NCI-H2227 treated with DMSO at 0.1 percent for 48 hours (cell line): ENCODE results near the gene PCYOX1L.

ENCODE experiments used
- DNase-seq: peaks from one replicate; lab custom pipeline; 2025; lab: John Stamatoyannopoulos, UW

Gene PCYOX1L

DNA sequence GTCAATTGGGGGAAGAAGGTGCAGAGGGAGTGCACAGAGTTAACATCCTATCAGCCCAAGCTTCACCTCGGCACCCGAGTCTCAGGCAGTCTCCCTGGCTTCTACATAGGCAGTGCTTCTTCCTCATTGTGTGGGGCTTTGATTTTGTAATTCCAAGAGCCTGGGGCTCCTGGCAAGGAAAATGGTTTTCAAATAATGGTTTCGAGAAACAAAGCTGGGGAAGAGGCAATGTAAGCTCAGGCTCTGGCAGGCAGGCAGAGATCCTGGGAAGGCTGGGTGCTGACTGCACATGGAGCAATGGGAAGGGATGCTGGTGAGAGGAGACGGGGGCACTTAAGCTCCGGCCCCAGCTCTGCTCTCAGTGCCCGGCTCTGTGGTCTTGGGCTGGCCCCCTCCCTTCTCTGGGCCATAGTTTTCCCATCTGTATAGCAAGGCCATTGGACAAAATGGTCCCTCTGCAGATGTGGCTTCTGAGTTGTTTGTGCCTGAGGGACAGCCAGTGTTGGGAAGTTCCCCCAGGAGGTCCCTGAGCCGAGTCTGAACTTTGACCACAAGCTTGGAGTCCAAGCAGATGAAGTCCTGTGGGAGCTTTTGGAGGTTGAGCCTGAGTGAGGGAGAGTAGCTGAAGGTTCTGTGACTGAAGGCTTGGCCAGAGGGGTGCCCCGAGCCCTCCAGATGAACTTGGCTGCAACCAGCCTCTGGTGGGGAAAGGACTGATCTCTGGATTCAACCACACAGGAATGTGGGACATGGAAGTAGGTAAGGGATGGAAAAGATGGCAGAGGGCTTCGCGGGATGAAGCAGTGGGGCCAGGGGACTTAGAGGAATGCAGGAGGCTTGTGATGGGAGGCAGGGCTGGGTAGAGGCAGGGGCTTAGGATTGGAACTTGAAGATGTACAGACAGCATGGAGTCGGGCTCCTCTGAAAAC lies 49.7 kb downstream of the PCYOX1L start:
- DNase-seq, result no peak

DNA sequence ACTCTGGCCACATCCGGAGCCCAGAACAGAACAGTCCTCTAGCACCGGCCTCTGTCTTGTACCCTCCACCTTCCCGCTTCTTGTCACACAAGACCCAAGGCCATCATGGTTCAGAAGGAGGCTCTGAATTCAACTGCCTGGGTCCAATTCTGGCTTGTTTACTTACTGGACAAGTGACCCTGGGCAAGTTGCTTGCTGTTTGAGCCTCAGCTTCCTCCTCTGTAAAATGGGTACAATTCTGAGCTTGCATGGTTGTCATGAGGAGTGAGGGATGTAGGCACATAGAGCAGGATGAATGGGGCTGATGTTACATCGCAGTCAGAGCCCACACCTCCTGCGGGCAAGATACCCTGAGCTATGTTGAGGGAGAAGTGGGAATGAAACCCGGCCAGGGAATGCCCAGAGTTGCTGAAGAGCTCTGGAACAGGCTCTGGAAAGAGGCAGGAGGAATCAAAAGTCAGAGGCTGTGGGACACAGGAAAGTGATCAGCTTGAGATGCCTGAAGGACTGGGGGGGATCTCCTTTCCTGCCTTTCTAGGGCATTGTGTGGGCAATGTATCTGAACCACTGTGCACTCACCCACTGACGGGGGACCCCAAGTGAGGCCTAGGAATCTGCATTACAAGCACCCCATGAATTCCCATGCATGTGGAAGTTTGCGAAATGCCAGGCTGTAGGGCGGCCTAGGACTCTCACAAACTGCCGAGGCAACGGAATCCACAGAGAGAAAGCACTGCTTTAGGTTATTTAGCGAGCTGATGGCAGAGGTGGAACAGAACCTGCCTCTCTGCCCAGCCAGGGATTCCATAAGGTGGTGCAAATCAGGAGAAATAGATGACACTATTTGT lies 50.6 kb downstream of the PCYOX1L start:
- no peak for DNase-seq

GRCh38 chr5:149409268-149409948 lies 51.6 kb downstream of the PCYOX1L start:
- no peak for DNase-seq

- no peak for DNase-seq
Measured at GRCh38 chr5:149410071-149410470, 52.2 kb downstream of the PCYOX1L start.

- no peak for DNase-seq
Measured at GRCh38 chr5:149410721-149411432, 53.0 kb downstream of the PCYOX1L start.

GRCh38 chr5:149411738-149412519 lies 54.1 kb downstream of the PCYOX1L start:
- DNase-seq, result no peak

DNA sequence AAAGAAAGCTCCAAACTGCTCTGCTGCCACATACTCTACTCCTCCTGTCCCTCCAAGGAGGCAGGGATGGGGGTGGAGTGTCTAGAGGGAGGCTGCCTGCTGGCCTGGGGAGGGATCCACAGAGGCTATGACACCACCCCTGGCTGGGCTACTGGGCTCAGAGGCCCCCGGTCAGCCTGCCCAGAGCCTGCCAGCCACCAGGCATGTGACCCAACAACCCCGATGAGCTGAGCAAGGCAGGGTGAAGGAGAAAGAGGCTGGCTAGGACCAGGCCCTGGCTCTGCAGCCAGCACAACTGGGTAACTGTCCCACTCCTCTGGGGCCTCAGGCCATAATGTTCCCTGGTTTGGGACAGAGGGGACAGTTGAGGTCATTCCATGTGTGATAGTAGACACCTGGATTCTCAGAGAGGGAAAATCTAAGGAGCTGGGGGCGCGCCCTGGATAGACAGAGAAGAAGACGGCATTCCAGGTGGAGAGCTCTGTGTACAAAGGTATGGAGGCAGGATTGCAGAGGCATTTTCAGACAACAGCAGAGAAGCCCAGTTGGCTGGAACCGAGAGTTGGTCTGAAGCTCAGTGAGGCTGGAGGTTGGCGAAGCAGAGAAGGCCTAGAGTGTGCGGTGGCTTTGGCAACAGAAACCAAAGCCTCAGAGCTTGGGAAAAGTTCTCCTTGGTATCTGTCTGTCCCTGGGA lies 55.1 kb downstream of the PCYOX1L start:
- DNase-seq, result no peak

- no peak for DNase-seq
Measured at GRCh38 chr5:149413477-149414210, 55.8 kb downstream of the PCYOX1L start.

- DNase-seq, result no peak
Measured at GRCh38 chr5:149414405-149415065, 56.7 kb downstream of the PCYOX1L start.

DNA sequence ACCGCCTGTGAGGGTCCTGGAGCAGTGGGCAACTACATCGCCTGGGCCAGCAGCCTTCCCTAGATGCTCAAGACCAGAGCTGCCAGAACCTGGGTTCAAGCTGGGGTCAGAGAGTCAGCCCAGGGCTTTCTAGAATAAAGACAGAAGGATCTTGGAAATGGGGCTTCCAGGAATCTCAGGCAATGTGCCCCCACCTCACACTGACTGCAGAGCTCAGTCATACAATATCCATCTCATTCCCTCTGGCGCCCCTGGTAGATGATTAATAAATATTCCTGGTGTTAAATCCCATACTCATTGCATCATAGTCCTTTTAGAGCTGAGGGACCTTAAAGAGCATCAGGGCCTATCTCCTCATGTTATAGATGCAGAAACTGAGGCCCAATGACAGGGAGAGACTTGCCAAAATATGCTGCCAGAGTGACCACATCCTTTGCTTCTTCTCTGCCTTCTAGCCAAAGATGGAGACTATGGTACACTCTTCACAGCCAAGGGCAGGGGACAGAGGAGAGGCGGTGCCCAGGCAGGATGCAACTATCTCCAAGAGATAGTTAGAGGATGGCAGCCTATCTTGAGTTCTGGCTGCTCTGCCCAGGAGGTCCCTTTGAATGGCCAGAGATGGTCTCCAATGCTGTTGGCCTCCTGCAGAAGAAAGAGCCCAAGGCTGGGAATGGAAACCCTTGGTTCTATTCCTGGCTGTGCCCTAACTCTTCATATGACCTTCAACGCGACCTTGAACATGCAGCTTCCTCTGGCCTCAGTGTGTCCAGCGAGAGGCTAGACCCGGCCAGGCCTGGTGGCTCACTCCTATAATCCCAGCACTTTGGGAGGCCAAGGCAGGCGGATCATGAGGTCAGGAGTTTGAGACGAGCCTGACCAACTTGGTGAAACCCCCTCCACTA lies 57.5 kb downstream of the PCYOX1L start:
- DNase-seq, result no peak

GRCh38 chr5:149416987-149417710 lies 59.3 kb downstream of the PCYOX1L start:
- DNase-seq, result peak; percentile 18

DNA sequence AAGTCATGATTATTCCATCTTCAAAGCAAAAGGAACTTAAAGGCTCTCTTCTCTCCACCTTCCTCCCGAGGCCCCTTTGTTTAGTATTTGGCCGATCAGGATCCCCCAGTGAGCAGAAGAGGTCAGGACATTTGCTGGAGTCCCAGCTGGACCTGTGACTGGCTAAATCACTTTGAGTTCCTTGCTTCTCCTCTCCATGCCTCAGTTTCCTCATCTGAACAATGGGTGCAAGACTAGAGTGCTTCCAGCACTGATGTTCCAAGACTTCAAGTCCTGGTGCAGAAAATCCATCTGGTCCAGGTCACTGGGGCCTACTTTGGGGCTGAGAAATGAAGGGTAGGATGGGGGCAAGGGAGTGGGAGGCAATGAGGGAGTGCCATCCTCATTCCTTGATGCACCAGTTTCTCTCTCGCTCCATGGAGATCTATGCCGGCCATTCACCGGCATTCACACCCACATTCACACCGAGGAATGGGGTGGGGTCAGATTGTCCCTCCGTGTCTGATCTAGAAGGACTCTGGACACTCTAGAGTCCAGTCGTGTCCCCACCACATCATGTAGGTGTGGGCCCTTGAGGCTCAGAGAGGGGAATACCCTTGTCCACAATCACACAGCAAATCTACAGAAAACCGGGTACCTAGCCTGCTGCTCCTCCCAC lies 60.0 kb downstream of the PCYOX1L start:
- no peak for DNase-seq

- DNase-seq, result no peak
Measured at GRCh38 chr5:149418910-149419531, 61.2 kb downstream of the PCYOX1L start.
